GM18951 (cell line): ENCODE results near the gene SLC40A1.
"Not testable (repeated sequence)": the region's sequence is repeated elsewhere in the genome, so short reads cannot be mapped to it uniquely, and the experiment has no call there.

Experiments used
- POLR2A ChIP-seq: IDR thresholded peaks from 4 replicates; pipeline ENCODE4 v1.6.1; 2011; ENCODE audit warnings: mild to moderate bottlenecking; ENCODE audit not compliant: insufficient read length, insufficient read depth; ENCODE audit errors: extremely low read depth
- in situ Hi-C: fragments of 300-500 bp; cut with MboI; formaldehyde crosslinking; loops from one replicate; pipeline ENCODE4 v1.12.0; 2022; ENCODE audit warnings: low sequenced_read_pairs, mixed read lengths, inconsistent platforms; ENCODE audit not compliant: unreplicated experiment

Gene SLC40A1

GRCh38 chr2:189613077-189613636 lies 32.6 kb upstream of the SLC40A1 start:
- in situ Hi-C loops = no loop called here
- no peak for TF ChIP-seq POLR2A

GRCh38 chr2:189610700-189611099 lies 30.1 kb upstream of the SLC40A1 start:
- no peak for TF ChIP-seq POLR2A
- in situ Hi-C loops = no loop called here

GRCh38 chr2:189609853-189610252 lies 29.3 kb upstream of the SLC40A1 start:
- TF ChIP-seq POLR2A = no peak
- in situ Hi-C loops = no loop called here

DNA sequence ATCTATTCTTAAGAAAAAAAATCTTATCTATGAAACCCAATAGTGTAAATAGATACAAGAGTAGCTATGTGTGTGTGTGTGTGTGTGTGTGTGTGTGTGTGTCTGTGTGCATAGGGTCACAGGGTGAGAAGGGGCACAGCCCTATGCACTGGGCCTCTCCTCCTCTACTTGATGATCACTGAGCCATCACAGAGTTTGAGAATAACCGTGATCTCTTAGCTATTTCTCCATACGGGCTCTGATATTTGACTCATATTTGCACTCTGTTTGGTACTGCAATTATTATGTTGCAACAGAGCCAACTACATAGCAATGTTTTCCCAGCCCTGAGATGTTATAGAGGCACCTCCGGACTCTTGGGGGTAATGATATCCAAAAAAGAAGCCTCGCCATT lies 28.8 kb upstream of the SLC40A1 start:
- TF ChIP-seq POLR2A = no peak
- in situ Hi-C loops = no loop called here

DNA sequence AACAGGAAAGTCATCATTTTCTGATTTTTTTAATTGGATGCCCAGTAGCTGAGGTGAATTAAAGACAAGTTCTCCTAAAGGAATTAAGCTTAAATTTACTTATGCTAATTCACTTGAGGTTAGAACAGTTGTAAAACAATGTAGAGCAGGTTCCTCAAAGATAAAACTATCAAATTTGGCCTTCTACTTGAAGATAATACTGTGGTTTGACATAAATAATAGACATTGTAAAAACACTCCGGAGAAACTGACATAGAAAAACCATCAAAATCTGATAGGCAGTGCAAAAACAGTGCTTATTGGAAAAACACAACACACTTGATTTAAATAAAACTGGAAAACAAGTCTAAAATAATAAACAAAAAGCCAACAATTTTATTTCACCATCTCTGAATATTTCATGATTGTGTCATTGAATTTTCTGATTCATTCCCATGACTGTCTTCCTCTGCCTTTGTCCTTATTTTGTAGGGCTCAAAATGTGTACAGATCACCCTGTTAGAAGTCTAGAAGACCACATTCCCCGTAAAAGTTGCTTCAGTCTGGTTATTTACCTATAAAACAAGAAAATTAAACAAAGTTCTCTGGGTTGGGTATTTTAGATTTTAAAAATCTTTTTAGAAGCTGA lies 28.3 kb upstream of the SLC40A1 start:
- in situ Hi-C loops = no loop called here
- no peak for TF ChIP-seq POLR2A

- in situ Hi-C loops = no loop called here
- TF ChIP-seq POLR2A = no peak
Measured at GRCh38 chr2:189608170-189608569, 27.6 kb upstream of the SLC40A1 start.

- in situ Hi-C loops = no loop called here
- no peak for TF ChIP-seq POLR2A
Measured at GRCh38 chr2:189602233-189602632, 21.6 kb upstream of the SLC40A1 start.

- in situ Hi-C loops = not testable (repeated sequence)
Measured at GRCh38 chr2:189601652-189602051, 21.1 kb upstream of the SLC40A1 start.

DNA sequence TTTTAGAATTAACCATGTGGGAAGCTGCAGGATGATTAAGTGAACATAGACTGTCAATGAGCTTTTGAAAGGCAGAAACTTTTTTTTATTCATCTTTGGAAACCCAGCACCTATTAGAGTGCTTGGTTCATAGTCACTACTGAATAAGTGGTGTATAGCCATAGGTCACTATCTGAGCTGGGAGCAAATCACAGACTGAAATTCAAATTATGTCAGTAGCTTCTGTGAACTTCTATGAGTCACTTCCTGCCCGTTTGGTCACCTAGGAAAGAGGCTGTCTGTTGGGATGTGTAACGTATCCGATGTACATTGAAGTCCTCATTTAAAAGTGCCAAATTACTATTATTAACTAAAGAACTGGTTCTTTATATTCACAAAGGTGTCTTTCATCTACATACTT lies 20.5 kb upstream of the SLC40A1 start:
- in situ Hi-C loops = no loop called here
- no peak for TF ChIP-seq POLR2A

- in situ Hi-C loops = no loop called here
- TF ChIP-seq POLR2A = no peak
Measured at GRCh38 chr2:189599245-189599644, 18.7 kb upstream of the SLC40A1 start.

DNA sequence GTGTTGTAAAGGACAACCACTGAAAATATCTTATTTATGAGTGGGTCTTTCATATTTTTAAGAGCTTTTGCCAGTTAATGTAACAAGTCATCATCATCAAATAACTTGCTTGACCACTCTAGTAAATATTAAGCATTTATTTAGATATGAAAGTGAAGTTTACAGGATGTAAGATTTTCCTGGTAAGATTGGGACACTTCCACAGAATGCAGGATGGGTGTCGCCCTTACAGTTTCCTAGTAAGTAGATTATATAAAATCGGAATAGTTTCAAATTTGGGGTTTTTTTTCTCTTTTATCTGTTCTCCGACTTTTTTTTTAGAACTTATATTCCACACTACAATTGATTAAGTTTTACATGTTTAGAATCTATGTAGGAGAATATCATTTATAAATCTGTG lies 14.8 kb upstream of the SLC40A1 start:
- no peak for TF ChIP-seq POLR2A
- in situ Hi-C loops = no loop called here

DNA sequence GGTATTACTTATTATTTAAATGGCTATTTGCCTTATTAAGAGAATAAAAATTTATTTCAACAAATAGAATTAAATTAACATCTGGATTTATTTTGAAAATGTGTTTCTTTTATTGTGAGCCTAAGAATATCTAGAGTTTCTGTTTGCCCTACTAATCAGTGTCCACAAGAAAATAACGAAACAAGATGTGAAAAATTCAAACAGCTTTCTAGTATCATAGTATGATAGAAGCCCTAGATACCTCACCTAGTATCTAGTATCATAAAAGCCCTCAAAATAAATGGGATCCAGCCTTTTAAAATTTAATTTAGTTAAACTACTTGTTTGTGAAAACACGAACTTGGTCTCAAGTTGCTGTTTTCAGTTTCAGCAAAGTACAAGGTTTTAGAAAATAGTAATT lies 13.7 kb upstream of the SLC40A1 start:
- in situ Hi-C loops = no loop called here
- no peak for TF ChIP-seq POLR2A

GRCh38 chr2:189593115-189593514 lies 12.5 kb upstream of the SLC40A1 start:
- in situ Hi-C loops = no loop called here
- no peak for TF ChIP-seq POLR2A

- in situ Hi-C loops = no loop called here
- no peak for TF ChIP-seq POLR2A
Measured at GRCh38 chr2:189592353-189592984, 11.9 kb upstream of the SLC40A1 start.
